ENCODE results near the gene STARD8.

DNA sequence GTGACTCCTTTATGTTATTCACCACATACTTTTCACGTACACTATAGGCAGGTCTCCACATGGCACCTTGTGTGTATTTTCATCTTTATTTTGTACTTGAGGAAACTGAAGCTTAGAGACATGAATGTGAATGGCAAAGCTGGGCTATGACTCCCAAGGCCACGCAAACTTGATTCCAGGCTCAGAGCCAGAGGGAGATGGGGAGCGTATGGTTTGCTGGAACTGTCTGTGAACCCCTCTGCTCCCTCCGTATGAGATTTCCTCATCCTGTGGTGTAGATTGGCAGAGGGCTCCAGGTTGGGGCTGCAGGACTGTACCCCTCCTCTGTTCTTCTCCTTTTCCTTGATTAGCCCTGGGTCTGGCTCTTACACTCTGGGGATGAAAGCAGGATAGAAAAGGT, 16.1 kb upstream of the STARD8 start:
- TF ChIP-seq, protein P1, sequence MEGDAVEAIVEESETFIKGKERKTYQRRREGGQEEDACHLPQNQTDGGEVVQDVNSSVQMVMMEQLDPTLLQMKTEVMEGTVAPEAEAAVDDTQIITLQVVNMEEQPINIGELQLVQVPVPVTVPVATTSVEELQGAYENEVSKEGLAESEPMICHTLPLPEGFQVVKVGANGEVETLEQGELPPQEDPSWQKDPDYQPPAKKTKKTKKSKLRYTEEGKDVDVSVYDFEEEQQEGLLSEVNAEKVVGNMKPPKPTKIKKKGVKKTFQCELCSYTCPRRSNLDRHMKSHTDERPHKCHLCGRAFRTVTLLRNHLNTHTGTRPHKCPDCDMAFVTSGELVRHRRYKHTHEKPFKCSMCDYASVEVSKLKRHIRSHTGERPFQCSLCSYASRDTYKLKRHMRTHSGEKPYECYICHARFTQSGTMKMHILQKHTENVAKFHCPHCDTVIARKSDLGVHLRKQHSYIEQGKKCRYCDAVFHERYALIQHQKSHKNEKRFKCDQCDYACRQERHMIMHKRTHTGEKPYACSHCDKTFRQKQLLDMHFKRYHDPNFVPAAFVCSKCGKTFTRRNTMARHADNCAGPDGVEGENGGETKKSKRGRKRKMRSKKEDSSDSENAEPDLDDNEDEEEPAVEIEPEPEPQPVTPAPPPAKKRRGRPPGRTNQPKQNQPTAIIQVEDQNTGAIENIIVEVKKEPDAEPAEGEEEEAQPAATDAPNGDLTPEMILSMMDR (IDR thresholded peaks at IDR 0.05; ENCODE audit: low read depth, low read length), result no peak
- TF ChIP-seq, protein P2, sequence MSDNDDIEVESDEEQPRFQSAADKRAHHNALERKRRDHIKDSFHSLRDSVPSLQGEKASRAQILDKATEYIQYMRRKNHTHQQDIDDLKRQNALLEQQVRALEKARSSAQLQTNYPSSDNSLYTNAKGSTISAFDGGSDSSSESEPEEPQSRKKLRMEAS (IDR thresholded peaks at IDR 0.05; ENCODE audit: low read depth, low read length), result no peak
- TF ChIP-seq POLR2A (IDR thresholded peaks at IDR 0.05; ENCODE audit: extremely low read depth, insufficient read length), result no peak
